Measurements from ENCODE around the gene RBBP8.

DNA sequence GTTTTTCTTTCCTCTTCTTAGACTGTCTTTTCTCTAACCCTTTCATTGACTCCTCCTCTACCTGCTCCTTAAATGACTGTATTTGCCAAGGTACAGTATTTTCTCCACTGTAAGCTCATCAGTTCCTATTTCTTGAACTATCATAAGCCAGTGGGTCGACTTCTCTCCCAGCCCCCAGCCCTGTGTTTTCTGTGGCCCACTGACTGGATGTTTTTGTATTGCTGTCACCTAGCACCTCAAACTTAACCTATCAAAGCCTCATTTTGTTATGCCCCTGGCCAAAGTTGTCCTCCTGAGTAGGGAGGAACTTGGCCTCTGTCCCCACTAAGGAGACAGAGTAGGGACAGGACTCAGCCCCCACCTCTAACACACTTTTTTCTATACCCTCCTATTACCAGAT lies 136.8 kb downstream of the RBBP8 start:
- TF ChIP-seq, protein P1, sequence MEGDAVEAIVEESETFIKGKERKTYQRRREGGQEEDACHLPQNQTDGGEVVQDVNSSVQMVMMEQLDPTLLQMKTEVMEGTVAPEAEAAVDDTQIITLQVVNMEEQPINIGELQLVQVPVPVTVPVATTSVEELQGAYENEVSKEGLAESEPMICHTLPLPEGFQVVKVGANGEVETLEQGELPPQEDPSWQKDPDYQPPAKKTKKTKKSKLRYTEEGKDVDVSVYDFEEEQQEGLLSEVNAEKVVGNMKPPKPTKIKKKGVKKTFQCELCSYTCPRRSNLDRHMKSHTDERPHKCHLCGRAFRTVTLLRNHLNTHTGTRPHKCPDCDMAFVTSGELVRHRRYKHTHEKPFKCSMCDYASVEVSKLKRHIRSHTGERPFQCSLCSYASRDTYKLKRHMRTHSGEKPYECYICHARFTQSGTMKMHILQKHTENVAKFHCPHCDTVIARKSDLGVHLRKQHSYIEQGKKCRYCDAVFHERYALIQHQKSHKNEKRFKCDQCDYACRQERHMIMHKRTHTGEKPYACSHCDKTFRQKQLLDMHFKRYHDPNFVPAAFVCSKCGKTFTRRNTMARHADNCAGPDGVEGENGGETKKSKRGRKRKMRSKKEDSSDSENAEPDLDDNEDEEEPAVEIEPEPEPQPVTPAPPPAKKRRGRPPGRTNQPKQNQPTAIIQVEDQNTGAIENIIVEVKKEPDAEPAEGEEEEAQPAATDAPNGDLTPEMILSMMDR (IDR thresholded peaks at IDR 0.05), result no peak
- no peak for TF ChIP-seq EP300 (IDR thresholded peaks at IDR 0.05)

Data from esophagus muscularis mucosa (tissue), 3 donors.